ENCODE results near the gene PIK3CB. TPM values are rescaled to one million over a fixed set of nuclear protein-coding genes. Genes with fewer than 3 reads are reported as not detected.
"Not testable (repeated sequence)": the region's sequence is repeated elsewhere in the genome, so short reads cannot be mapped to it uniquely, and the experiment has no call there.

Gene PIK3CB
- total RNA-seq, 1 experiment from 2014 or later: 33.6 TPM

DNA sequence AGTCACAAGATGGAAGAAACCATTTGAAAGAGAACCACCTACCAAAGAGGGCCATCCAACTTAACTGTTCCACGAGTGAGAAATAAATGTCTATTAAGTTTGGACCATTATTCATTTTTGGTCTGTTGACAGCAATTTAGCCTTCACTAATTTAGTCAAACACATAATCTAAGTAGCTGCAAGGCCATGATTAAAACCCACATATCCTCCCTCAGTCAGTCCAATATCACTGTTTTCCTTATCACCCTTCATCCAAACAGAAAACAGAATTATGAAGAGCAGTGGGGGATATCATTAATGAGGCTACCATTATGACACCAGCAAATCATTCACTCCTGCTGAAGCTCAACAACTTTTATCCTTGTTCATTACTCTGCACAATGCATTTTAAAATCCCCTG lies 52.0 kb downstream of the PIK3CB start:
- in situ Hi-C loops (cut with HindIII; ENCODE audit: low pct_unique_long_range_greater_than_20kb, low sequenced_read_pairs): no loop called here
- no peak for DNase-seq (ENCODE audit: low read depth, low spot score)

DNA sequence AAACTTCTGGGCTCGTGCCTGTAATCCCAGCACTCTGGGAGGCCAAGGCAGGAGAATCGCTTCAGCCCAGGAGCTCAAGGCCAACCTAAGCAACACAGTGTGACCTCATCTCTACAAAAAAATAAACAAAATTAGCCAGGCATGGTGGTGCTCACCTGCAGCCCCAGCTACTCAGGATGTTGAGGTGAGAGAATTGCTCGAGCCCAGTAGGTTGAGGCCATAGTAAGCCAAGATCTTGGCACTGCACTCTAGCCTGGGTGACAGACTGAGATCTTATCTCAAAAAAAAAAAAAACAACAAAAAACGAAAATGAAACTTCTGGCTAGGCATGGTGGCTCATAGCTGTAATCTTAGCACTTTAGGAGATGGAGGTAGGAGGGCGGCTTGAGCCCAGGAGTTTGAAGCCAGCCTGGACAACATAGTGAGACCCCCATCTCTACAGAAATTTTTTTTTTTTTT lies 53.7 kb downstream of the PIK3CB start:
- in situ Hi-C loops (cut with HindIII; ENCODE audit: low pct_unique_long_range_greater_than_20kb, low sequenced_read_pairs): no loop called here
- DNase-seq (ENCODE audit: low read depth, low spot score): no peak

DNA sequence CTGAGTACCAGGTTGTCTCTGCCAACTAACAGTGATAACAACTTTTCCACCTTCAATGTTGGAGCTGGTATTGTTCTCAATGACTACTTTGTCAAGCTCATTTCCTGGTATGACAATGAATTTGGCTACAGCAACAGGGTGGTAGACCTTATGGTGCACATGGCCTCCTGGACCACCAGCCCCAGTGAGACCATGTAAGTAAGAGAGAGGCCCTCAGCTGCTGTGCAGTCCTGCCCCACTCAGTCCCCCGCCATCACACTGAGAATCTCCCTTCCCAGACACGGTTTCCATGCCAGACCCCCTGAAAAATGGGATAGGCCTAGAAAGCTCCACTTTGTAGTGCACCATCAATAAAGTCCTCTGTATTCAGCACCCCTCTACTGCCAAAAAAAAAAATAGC lies 56.1 kb downstream of the PIK3CB start:
- in situ Hi-C loops (cut with HindIII; ENCODE audit: low pct_unique_long_range_greater_than_20kb, low sequenced_read_pairs): no loop called here
- DNase-seq (ENCODE audit: low read depth, low spot score): no peak

DNA sequence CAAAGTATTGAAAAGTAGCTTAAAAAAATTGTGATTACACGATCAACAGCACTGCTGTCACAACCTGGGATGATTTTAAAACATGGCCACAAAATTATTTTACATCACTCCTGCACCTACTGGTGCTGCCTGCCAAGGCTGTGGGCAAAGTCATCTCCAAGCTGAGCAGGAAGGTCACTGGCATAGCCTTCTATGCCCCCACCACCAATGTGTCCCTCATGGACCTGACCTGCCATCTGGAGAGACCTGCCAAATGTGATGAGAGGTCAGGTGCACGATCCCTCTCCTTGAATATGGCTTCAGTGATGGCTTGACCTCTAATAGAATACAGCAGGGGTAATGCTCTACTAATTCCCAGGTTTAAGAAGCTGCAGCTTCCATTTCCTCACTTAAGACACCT lies 57.8 kb downstream of the PIK3CB start:
- in situ Hi-C loops (cut with HindIII; ENCODE audit: low pct_unique_long_range_greater_than_20kb, low sequenced_read_pairs): no loop called here
- DNase-seq (ENCODE audit: low read depth, low spot score): no peak

DNA sequence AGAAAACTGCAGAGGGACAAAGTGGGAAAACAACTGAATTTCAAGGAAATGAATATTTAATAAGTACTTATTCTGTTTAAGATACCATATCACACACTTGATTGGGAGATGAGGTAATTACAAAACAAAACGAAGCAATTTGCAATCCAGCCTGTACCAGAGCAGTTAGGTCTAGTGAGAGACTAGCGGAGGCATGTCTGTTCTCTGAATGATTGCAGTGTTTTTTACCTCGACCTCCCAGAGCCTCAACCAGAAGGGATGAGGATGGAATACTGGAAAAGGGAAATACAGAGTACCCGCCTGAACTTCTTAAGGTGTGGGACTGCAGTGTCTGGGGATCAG lies 59.5 kb downstream of the PIK3CB start:
- in situ Hi-C loops (cut with HindIII; ENCODE audit: low pct_unique_long_range_greater_than_20kb, low sequenced_read_pairs): no loop called here
- DNase-seq (ENCODE audit: low read depth, low spot score): no peak

DNA sequence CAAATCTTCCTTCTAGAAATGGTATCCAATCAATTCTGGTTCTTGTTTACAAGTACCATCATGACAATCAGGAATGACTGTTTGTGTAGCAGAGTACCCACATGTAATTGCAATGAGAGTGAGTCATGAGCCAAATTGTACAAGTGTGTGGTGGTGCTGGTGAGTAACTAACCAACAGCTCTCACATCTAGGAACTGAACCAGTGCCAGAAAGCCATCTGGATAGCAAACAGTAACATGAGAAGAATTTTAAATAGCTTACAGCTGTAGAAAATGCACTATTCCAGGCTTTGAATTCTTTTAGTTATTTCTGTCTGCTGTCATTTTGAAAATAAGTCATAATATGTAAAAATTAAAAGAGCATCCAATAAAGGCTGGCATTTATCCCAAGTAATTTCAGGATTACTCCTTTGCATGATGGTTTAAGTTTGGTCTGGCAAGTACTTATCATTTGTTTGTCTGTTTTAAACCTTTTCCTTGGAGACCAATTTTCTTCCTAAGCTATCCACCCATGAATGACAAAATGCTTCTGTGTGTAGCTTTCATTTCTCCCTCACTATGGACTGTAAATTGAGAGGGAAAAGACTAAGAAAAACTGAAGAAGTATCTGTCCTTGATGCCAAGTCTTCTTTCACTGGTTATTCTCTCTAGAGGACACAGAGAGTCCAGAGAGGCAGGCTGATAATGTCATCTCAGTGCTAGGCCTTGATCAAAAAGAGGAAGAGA lies 60.0 kb downstream of the PIK3CB start:
- DNase-seq (ENCODE audit: low read depth, low spot score): peak; percentile 91
- in situ Hi-C loops (cut with HindIII; ENCODE audit: low pct_unique_long_range_greater_than_20kb, low sequenced_read_pairs): no loop called here

DNA sequence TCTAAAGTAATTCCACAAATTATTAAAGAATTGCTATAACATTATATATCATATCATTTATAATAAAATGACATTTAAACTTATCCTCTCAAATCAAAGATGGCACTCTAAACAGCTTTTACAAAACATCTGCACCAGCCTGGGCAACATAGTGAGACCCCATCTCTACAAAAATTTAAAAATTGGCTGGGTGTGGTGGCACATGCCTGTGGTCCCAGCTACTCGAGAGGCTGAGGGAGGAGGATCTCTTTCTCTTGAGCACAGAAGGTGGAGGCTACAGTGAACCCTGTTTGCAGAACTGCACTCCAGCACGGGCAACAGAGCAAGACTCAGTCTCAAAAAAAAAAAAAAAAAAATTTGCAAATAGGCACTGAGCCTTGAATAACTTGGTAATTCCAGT lies 63.1 kb downstream of the PIK3CB start:
- DNase-seq (ENCODE audit: low read depth, low spot score): no peak
- in situ Hi-C loops (cut with HindIII; ENCODE audit: low pct_unique_long_range_greater_than_20kb, low sequenced_read_pairs): no loop called here

DNA sequence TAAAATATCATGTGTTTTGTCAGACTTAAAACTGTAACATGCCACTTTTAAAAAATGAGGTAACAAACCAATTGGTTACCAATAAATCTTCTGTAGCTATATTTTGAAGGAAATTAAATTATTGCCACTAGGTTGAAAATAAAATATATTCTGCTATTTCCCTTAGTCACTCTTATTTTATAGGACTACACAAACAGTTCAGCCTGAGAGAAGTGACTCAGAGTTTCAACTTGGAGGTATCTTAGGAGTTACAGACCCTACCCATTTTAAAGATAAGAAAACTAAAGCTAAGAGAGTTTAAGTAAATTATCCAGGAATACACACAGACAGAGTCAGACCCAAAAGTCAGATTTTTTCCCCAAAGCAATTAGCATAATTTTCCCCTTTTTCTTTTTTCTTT lies 65.1 kb downstream of the PIK3CB start:
- in situ Hi-C loops (cut with HindIII; ENCODE audit: low pct_unique_long_range_greater_than_20kb, low sequenced_read_pairs): no loop called here
- DNase-seq (ENCODE audit: low read depth, low spot score): no peak

DNA sequence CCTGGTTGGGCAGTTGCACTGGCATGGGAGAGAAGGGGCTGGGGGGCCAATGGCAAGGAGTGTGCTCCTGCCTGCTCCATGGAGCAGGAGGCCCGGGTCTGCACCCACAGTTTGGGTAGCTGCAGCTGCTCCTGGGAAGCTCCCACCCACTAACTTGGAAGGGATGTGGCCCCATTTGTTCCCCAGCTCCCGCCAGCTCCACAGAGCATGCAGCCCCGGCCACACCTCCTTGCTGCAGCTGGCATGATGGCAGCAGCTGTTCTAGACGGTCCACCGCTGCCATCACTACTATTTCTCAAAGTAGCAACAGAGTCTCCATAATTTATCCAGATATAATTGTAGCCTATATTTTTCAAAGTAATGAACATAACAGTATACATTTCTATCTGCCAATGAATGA lies 65.8 kb downstream of the PIK3CB start:
- no peak for DNase-seq (ENCODE audit: low read depth, low spot score)
- in situ Hi-C loops (cut with HindIII; ENCODE audit: low pct_unique_long_range_greater_than_20kb, low sequenced_read_pairs): no loop called here

DNA sequence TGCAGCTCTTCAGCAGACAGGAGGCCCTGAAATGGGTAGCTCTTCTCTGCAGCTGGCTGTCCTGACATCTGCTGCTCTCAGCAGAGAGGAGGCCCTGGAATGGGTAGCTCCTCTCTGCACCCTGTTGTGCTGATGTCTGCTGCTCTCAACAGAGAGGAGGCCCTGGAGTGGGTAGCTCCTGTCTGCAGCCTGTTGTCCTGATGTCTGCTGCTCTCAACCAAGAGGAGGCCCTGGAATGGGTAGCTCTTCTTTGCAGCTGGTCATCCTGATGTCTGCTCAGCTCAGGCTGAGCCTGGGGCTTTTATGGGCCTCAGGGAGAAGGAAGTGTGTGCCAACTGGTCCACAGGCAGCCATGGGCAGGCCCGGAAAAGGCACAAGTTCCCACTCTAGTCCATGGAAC lies 66.6 kb downstream of the PIK3CB start:
- in situ Hi-C loops (cut with HindIII; ENCODE audit: low pct_unique_long_range_greater_than_20kb, low sequenced_read_pairs): no loop called here
- no peak for DNase-seq (ENCODE audit: low read depth, low spot score)

DNA sequence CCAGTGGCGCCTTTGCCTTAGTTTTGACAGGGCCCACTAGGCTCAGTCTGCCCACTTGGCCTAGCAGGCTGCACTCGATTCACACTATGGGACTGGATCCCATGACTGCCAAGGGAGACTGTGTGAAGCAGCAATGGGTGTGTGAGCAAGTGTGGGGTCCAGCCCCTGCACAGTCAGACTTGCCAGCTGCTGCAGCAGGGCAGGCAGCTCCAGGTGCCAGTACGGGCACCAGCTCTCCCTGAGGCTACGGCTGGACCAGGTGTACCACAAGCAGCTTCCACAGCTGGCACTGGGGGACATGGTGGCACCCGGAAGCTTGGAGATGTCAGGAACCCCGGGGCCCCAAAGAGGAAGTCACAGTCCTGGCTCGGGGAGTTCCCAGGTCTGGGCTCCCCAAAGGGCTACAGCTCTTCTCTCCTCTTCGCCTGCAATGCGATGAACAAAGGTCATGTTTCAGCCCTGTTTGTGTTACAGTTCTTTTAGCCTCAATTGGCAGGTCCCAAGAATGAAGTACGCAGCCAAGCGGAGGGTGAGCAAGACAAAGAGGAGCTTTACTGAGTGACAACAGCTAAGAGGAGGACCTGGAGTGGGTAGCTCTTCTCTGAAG lies 67.1 kb downstream of the PIK3CB start:
- in situ Hi-C loops (cut with HindIII; ENCODE audit: low pct_unique_long_range_greater_than_20kb, low sequenced_read_pairs): no loop called here
- no peak for DNase-seq (ENCODE audit: low read depth, low spot score)

DNA sequence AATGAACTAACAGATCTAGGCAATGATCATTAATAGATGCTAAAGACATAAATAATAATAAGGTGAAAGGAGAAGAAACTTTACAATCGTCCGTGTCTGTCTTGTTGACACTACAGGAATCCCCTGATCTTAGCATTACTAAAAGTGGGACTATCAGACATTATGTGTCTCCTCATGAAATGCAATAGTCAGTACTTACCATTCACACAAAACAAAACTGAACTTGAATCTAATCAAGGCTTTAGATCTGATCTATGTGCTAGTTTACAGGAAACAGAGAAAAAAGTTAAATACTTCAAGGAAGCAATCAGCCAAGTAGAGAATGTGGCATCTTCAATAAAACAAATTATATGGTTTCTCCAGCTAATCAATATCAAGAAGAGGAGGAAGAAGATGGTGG lies 73.7 kb downstream of the PIK3CB start:
- in situ Hi-C loops (cut with HindIII; ENCODE audit: low pct_unique_long_range_greater_than_20kb, low sequenced_read_pairs): no loop called here
- no peak for DNase-seq (ENCODE audit: low read depth, low spot score)

DNA sequence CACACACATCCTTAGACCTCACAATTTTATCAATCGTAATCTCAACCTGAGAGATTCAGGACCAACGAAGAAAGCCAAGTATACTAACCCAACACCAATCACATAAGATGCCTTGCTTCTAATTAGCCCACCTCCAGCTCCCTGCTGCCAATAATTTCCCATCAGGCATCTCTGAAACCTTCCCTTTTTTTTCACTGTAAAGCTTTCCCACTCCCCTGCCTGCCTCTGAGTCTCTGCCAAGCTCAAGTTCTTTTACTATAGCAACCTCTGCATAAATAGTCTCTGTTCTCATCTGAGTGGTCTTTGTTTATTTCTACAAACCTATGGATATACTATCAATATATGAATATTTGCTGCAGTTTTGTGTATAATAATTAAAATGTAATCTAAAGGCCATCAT lies 86.5 kb downstream of the PIK3CB start:
- in situ Hi-C loops (cut with HindIII; ENCODE audit: low pct_unique_long_range_greater_than_20kb, low sequenced_read_pairs): no loop called here
- no peak for DNase-seq (ENCODE audit: low read depth, low spot score)

DNA sequence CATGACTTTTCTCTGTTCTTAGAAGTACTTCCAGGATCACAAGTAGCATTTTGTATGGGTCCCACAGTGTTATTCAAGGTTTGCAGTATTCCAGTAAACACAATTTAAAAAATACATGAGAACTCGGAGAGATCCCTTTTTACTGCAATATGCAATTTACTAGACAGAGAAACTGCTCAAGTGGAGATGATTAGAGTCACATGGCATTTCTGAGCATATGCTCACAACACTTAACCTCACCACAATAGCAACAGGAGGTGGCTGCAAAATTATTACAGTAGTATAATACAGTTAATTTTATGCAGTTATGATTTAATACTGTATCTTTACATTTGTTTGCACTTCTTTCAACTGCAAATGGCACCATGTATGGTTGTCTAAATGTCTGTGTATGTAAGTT lies 87.5 kb downstream of the PIK3CB start:
- peak; percentile 19 for DNase-seq (ENCODE audit: low read depth, low spot score)
- in situ Hi-C loops (cut with HindIII; ENCODE audit: low pct_unique_long_range_greater_than_20kb, low sequenced_read_pairs): no loop called here

DNA sequence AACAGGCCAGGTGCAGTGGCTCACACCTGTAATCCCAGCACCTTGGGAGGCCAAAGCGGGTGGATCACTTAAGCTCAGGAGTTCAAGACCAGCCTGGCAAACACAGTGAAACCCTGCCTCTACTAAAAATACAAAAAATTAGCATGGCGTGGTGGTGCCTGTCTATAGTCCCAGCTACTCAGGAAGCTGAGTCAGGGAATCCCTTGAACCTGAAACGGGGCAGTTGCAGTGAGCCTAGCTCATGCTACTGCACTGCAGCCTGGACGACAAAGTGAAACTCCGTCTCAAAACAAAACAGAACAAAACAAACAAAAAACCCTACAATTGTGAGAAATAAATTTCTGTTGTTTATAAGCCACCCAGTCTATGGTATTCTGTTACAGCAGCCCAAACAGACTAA lies 94.7 kb downstream of the PIK3CB start:
- in situ Hi-C loops (cut with HindIII; ENCODE audit: low pct_unique_long_range_greater_than_20kb, low sequenced_read_pairs): no loop called here
- DNase-seq (ENCODE audit: low read depth, low spot score): no peak

DNA sequence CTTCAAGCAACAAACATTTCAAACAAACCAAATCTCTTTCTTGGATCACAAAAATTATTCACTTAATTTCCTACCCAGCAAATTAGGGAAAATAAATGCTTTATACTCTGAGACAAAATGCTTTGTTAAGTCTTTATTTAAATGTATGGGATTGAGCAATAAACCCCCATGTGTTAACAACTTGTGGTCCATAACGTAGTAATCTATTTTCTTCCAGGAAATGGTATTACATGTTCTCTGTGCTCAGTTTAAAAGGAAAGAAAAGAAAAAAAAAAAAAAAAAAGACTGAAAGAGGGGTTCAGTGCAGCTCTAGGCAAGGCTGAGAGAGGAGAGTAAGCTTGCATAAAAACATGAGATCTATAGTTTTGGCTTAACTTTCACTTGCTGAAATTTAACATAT lies 102.3 kb downstream of the PIK3CB start:
- no peak for DNase-seq (ENCODE audit: low read depth, low spot score)
- in situ Hi-C loops (cut with HindIII; ENCODE audit: low pct_unique_long_range_greater_than_20kb, low sequenced_read_pairs): no loop called here

DNA sequence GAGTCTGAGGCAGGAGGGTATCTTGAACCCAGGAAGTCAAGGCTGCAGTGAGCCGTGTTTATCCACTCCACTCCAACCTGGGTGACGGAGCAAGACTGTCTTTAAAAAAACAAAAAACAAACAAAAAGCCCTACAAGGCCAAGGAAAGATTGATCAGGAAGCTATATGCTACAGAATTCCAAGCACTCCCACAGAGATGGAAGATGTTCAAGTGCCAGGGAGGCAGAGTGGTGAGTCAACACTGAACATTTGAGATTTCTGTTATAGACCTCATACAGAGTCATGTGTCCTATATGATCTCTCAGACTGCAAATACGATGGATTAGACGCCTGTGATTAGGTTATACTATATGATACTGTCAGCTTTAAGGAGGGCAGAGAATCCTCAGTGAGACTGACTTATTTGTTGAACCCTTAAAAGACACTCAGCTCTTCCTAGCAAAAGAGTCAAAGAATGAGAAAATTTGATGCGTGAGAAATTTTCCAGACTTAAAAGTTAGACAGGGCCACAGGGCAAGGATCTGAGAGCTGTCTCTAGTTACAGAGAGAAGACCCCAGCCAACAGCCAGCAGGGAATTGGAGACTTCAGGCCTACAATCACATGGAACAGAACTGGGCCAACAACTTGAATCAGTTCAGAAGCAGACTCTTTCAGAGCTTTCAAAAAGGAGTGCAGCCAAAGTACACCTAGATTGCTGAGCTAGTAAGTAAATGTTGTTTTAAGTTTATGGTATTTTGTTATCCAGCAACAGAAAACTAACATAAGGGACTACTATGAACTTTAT lies 107.6 kb downstream of the PIK3CB start:
- in situ Hi-C loops (cut with HindIII; ENCODE audit: low pct_unique_long_range_greater_than_20kb, low sequenced_read_pairs): no loop called here
- DNase-seq (ENCODE audit: low read depth, low spot score): no peak

DNA sequence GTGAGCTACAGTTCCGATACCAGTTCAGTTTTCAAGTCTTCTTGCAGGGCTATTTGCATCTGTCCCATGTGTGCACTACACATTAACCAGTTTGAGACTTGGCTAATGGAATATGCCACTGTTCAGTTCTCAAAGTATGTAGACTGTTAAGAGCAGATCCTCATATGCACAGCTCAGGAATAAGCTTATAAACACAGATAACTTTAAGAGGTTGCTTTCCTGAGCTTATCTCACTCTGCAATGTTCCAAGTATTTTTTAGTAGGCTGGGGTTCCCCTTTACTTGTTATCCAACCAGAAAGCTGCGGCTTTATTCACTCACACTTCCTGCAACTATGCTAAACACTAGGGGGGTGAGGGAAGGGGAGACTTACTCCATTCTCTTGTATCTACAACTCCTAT lies 108.7 kb downstream of the PIK3CB start:
- in situ Hi-C loops (cut with HindIII; ENCODE audit: low pct_unique_long_range_greater_than_20kb, low sequenced_read_pairs): not testable (repeated sequence)

DNA sequence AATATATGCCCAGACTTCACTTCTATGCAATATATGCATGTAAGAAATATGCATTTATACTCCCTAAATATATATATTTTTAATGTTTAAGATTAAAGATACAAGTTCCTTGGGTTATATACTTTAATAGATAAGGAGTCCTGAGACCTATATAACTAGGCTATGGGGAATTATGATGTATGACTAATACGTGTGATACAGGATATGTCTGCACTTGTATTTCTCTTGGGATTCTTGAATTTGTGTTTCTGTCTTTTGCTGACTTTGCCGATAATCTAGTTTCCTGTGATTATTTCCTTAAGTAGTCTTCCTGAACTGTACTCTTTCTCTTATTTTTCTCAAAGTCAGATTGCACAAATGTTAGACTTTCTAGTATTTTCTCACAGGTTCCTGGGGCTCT lies 109.6 kb downstream of the PIK3CB start:
- in situ Hi-C loops (cut with HindIII; ENCODE audit: low pct_unique_long_range_greater_than_20kb, low sequenced_read_pairs): no loop called here

More for the DNA sequence above, 108.7 kb downstream of the PIK3CB start:
- DNase-seq (ENCODE audit: low read depth, low spot score): not testable (repeated sequence)

More for the DNA sequence above, 109.6 kb downstream of the PIK3CB start:
- DNase-seq (ENCODE audit: low read depth, low spot score): peak; percentile 48

Data from SK-MEL-5 (cell line).